Activated CD8-positive, alpha-beta T cell treated with anti-CD3 and anti-CD28 coated beads, Interleukin-2, amount 10 ng/mL, durations not matched to agents 7 days and 5 days (primary cell): Measurements from ENCODE around the gene MPDU1. TPM values are rescaled to one million over a fixed set of nuclear protein-coding genes. Genes with fewer than 3 reads are reported as not detected.

Source experiments
- ATAC-seq: fragments of 150-1000 bp; cut with Tn5 transposase; one replicate; pipeline ENCODE4 v1.10.0; 2021; ENCODE audit warnings: moderate library complexity
- CTCF ChIA-PET: fragments of 350-600 bp; sonication (Branson Sonifier 250); formaldehyde crosslinking; loops from one replicate; lab custom pipeline; 2021; ENCODE audit warnings: antibody characterized with exemption; lab: Charles Lee
- POLR2A ChIA-PET: fragments of 350-600 bp; sonication (Branson Sonifier 250); formaldehyde crosslinking; loops from one replicate; lab custom pipeline; 2021; ENCODE audit warnings: antibody characterized with exemption; lab: Charles Lee
- DNase-seq: peaks from one replicate; pipeline ENCODE4 v3.0.0-alpha.2; 2020
- H3K27ac Mint-ChIP-seq: one replicate; pipeline ENCODE4 v1.8.0; 2021; ENCODE audit warnings: mild to moderate bottlenecking, mixed read lengths
- H3K27me3 Mint-ChIP-seq: one replicate; pipeline ENCODE4 v1.8.0; 2021; ENCODE audit warnings: low read depth, mixed read lengths
- H3K36me3 Mint-ChIP-seq: one replicate; pipeline ENCODE4 v1.8.0; 2021; ENCODE audit warnings: low read depth, mixed read lengths
- H3K4me1 Mint-ChIP-seq: one replicate; pipeline ENCODE4 v1.8.0; 2021; ENCODE audit warnings: low read depth, mixed read lengths
- H3K4me3 Mint-ChIP-seq: one replicate; pipeline ENCODE4 v1.8.0; 2021; ENCODE audit warnings: mild to moderate bottlenecking, mixed read lengths
- H3K9me3 Mint-ChIP-seq: one replicate; pipeline ENCODE4 v1.8.0; 2022; ENCODE audit warnings: mixed read lengths; ENCODE audit not compliant: insufficient read depth
- total RNA-seq, 2 experiments: library from RNA; stranded (reverse); gene quantifications; one replicate each; pipeline ENCODE4 v1.2.3, GENCODE V29; 2021

MPDU1 gene
- total RNA-seq, 2 experiments from 2014 or later, result 69.0 to 70.4 TPM

DNA sequence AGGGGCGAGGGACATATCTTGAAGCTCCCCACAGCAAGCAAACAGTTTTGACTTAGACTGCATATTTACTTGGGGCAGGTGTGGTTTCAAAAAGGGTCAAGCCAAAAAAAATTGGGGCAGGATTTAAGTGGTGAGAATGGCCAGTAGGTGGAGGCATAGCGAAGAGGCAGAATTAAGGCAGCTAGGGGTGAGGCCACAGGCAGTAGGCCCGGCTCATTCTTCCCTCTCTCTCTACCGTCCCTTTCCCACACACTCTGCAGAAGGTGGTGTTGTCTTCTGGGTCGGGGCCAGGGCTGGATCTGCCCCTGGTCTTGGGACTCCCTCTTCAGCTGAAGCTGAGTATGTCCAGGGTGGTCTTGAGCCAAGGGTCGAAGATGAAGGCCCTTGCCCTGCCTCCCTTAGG is 48.8 kb downstream of the MPDU1 start:
- no peaks in the 10 kb centered on the region for H3K27me3 Mint-ChIP-seq
- H3K9me3 Mint-ChIP-seq, result no peaks in the 10 kb centered on the region
- peaks cover 4% of the 10 kb centered on the region for H3K4me1 Mint-ChIP-seq
- ATAC-seq (no peak), DNase-seq (peak; percentile 62)
- no peak overlapping the region for H3K27ac Mint-ChIP-seq
- ChIA-PET CTCF (interaction anchor here (0.6 to 7.5 kb wide), 14 partner anchors 9 to 81 kb away, joined by 3 to 129 read pairs (median 3); partner anchors contain the start of genes ATP1B2, TP53 and WRAP53), POLR2A (interaction anchor here (1.0 to 9.6 kb wide), 2 partner anchors 10 to 55 kb away, joined by 3 to 101 read pairs; partner anchors contain the start of genes TP53 and WRAP53)
- H3K4me3 Mint-ChIP-seq, result no peak overlapping the region
- H3K36me3 Mint-ChIP-seq, result no peaks in the 10 kb centered on the region

DNA sequence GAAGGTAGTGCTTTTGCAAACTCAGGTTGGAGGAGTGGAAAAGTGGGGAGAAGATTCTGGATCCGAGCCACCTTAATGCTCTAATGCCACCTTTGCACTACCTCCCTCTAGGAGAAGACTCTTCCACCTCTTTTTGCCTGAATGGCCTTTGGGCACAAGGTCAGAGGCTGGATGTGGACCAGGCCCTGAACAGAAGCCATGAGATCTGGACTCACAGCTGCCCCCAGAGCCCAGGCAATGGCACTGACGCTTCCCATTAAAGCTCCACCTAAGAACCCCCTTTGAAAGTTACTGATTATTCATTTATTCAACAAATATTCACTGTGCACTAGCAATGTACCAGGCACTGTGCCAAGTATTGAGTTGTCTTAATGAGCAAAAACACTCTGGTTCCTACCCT is 49.4 kb downstream of the MPDU1 start:
- ATAC-seq (no peak), DNase-seq (no peak)
- CTCF ChIA-PET, result interaction anchor here (0.6 to 7.5 kb wide), 13 partner anchors 9 to 81 kb away, joined by 3 to 129 read pairs (median 3); partner anchors contain the start of genes ATP1B2, TP53 and WRAP53
- H3K9me3 Mint-ChIP-seq, result no peaks in the 10 kb centered on the region
- no peaks in the 10 kb centered on the region for H3K36me3 Mint-ChIP-seq
- no peak overlapping the region for H3K4me3 Mint-ChIP-seq
- POLR2A ChIA-PET, result interaction anchor here (1.0 to 9.6 kb wide), 2 partner anchors 10 to 54 kb away, joined by 3 to 101 read pairs; partner anchors contain the start of genes TP53 and WRAP53
- H3K27ac Mint-ChIP-seq, result no peak overlapping the region
- H3K4me1 Mint-ChIP-seq, result peaks cover 2% of the 10 kb centered on the region
- H3K27me3 Mint-ChIP-seq, result no peaks in the 10 kb centered on the region

DNA sequence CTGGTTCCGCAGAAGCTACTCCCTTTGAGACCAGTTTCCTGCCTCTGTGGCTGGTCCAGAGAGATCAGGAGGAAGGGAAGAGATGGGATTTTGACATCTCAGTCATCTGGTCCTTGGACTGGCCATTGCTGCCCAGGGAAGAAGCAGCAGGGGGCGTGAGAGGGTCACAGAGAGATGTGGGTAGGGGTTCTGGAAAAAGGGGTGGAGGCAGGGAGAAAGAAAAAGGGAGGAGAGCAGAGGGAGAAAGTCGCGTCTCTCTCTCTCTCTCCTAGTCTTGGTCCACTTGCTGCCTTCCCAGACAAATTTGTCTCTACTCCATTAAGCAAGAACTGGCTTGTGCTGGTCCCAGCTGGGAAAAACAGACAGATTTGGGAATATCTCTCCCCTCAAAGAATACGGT is 50.7 kb downstream of the MPDU1 start:
- POLR2A ChIA-PET, result interaction anchor here (9.6 kb wide), 1 partner anchor 53 kb away, joined by 101 read pairs; the partner anchor contains the start of genes TP53 and WRAP53

DNA sequence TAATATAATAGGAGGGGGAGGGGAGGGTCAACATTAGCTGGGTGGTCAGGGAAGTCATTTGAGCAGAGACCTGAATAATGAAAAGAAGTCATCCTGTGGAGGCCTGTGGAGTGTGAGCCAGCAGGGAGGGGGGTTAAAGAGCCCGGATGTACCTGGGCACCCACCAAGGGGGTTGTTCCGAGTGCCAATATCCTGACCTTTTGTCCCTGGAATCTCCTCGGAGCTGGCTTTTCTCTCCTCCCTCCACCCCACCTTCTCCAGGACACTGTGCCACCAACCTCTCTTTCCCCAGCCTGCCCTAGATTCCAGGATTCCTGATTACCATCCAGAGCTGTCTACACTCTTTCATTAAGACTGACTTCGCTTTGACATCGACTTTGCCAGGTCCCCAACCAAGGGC is 52.5 kb downstream of the MPDU1 start:
- CTCF ChIA-PET, result interaction anchor here (7.5 kb wide), 1 partner anchor 51 kb away, joined by 129 read pairs; the partner anchor contains the start of genes TP53 and WRAP53

More for the DNA sequence above, 50.7 kb downstream of the MPDU1 start:
- Mint-ChIP-seq H3K27me3 (peaks cover 2% of the 10 kb centered on the region), H3K36me3 (no peaks in the 10 kb centered on the region), H3K27ac (no peak overlapping the region), H3K4me1 (peaks cover 2% of the 10 kb centered on the region), H3K9me3 (no peaks in the 10 kb centered on the region), H3K4me3 (no peak overlapping the region)
- ATAC-seq (no peak), DNase-seq (no peak)
- CTCF ChIA-PET, result interaction anchor here (7.5 kb wide), 1 partner anchor 53 kb away, joined by 129 read pairs; the partner anchor contains the start of genes TP53 and WRAP53

More for the DNA sequence above, 52.5 kb downstream of the MPDU1 start:
- Mint-ChIP-seq H3K27me3 (peaks cover 2% of the 10 kb centered on the region), H3K9me3 (no peaks in the 10 kb centered on the region), H3K36me3 (no peaks in the 10 kb centered on the region), H3K27ac (no peak overlapping the region), H3K4me1 (peaks cover 2% of the 10 kb centered on the region), H3K4me3 (no peak overlapping the region)
- no peak for ATAC-seq
- no peak for DNase-seq
- POLR2A ChIA-PET, result no interaction called here

Other genes starting within 250 kb of the MPDU1 start
- 100 to 1,000 TPM; 573 to 605 TPM for gene ACAP1, start 247.3 kb upstream of the MPDU1 start, total RNA-seq
- gene KCTD11, start 231.7 kb upstream of the MPDU1 start, total RNA-seq, result 10 to 100 TPM; 11.4 to 11.8 TPM
- not detected for gene TMEM95, start 228.7 kb upstream of the MPDU1 start, total RNA-seq
- 1 to 10 TPM; 2.1 to 2.6 TPM for gene TNK1, start 202.8 kb upstream of the MPDU1 start, total RNA-seq
- 10 to 100 TPM; 87.9 to 92.6 TPM for gene PLSCR3, start 189.3 kb upstream of the MPDU1 start, total RNA-seq
- gene TMEM256, start 179.8 kb upstream of the MPDU1 start, total RNA-seq, result 10 to 100 TPM; 61.8 to 62.3 TPM
- gene NLGN2, start 176.0 kb upstream of the MPDU1 start, total RNA-seq, result 1 to 10 TPM; 4.7 to 5.2 TPM
- not detected for gene SPEM1, start 163.5 kb upstream of the MPDU1 start, total RNA-seq
- gene SPEM2, start 158.2 kb upstream of the MPDU1 start, total RNA-seq, result not detected
- gene SPEM3, start 155.0 kb upstream of the MPDU1 start, total RNA-seq, result not detected
- gene TMEM102, start 148.4 kb upstream of the MPDU1 start, total RNA-seq, result 10 to 100 TPM; 16.5 to 18.1 TPM
- gene FGF11, start 144.3 kb upstream of the MPDU1 start, total RNA-seq, result 10 to 100 TPM; 16.6 to 18.8 TPM
- 10 to 100 TPM; 14.1 to 15.7 TPM for gene CHRNB1, start 138.8 kb upstream of the MPDU1 start, total RNA-seq
- gene ZBTB4, start 104.2 kb upstream of the MPDU1 start, total RNA-seq, result 10 to 100 TPM; 29.8 to 30.0 TPM
- gene SLC35G6, start 102.4 kb upstream of the MPDU1 start, total RNA-seq, result not detected
- gene POLR2A, start 99.5 kb upstream of the MPDU1 start, total RNA-seq, result 100 to 1,000 TPM; 183 to 185 TPM
- gene TNFSF12, start 34.8 kb upstream of the MPDU1 start, total RNA-seq, result 100 to 1,000 TPM in 1 of 2 experiments, 10 to 100 TPM in 1; 93.7 to 100 TPM
- gene TNFSF13, start 25.1 kb upstream of the MPDU1 start, total RNA-seq, result 1 to 10 TPM; 8.0 to 9.0 TPM
- gene SENP3, start 21.9 kb upstream of the MPDU1 start, total RNA-seq, result 10 to 100 TPM; 54.4 to 62.0 TPM
- gene CD68, start 4.2 kb upstream of the MPDU1 start, total RNA-seq, result 10 to 100 TPM in 1 of 2 experiments, 1 to 10 TPM in 1; 9.4 to 10.7 TPM
- gene SOX15, start 6.2 kb downstream of the MPDU1 start, total RNA-seq, result under 1 TPM; 0.29 to 0.34 TPM
- 10 to 100 TPM; 27.6 to 31.8 TPM for gene FXR2, start 31.0 kb downstream of the MPDU1 start, total RNA-seq
- gene SAT2, start 44.0 kb downstream of the MPDU1 start, total RNA-seq, result 10 to 100 TPM; 18.2 to 21.4 TPM
- gene SHBG, start 46.3 kb downstream of the MPDU1 start, total RNA-seq, result not detected
- gene ATP1B2, start 67.1 kb downstream of the MPDU1 start, total RNA-seq, result not detected
- gene TP53, start 103.6 kb downstream of the MPDU1 start, total RNA-seq, result 100 to 1,000 TPM; 131 to 136 TPM
- gene WRAP53, start 104.6 kb downstream of the MPDU1 start, total RNA-seq, result 10 to 100 TPM; 27.1 to 29.3 TPM
- gene EFNB3, start 121.3 kb downstream of the MPDU1 start, total RNA-seq, result not detected
- not detected for gene DNAH2, start 133.9 kb downstream of the MPDU1 start, total RNA-seq